Measurements from ENCODE around the gene RIPK4. TPM values are rescaled to one million over a fixed set of nuclear protein-coding genes. Genes with fewer than 3 reads are reported as not detected.

Gene RIPK4
- total RNA-seq, 4 donors from 2014 or later = 0.91 to 1.7 (median 1.1) TPM

DNA sequence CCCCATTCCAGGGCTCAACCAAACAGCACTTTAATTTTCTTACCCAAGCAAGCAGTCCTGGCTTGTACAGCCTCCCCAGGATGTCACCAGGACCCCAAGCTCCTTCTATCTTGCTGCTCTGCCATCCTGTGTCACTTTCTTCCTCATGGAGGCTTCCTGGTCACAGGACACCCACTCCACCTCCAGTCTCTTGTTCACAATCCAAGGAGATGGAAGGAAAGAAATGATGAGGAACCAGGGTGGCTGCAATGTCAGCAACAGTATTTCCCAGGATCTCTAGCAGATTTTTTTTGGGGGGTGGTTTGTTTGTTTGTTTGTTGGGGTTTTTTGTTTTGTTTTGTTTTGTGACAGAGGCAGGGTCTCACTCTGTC, 58.9 kb downstream of the RIPK4 start:
- Histone ChIP-seq H3K36me3 (no peaks in the 10 kb centered on the region), H3K27ac (replicated peaks in 1 of 4) (no peak overlapping the region), H3K4me1 (no peaks in the 10 kb centered on the region), H3K27me3 (peaks cover 0 to 83% (median 2%) of the 10 kb centered on the region in 4 donors), H3K4me3 (no peak overlapping the region), H3K9me3 (no peaks in the 10 kb centered on the region)
- TF ChIP-seq POLR2A (IDR thresholded peaks at IDR 0.05; ENCODE audit: low read depth) (no peak), POLR2AphosphoS5 (IDR thresholded peaks at IDR 0.05) (no peak), EP300 (IDR thresholded peaks at IDR 0.05) (no peak)
- TF ChIP-seq, protein P1, sequence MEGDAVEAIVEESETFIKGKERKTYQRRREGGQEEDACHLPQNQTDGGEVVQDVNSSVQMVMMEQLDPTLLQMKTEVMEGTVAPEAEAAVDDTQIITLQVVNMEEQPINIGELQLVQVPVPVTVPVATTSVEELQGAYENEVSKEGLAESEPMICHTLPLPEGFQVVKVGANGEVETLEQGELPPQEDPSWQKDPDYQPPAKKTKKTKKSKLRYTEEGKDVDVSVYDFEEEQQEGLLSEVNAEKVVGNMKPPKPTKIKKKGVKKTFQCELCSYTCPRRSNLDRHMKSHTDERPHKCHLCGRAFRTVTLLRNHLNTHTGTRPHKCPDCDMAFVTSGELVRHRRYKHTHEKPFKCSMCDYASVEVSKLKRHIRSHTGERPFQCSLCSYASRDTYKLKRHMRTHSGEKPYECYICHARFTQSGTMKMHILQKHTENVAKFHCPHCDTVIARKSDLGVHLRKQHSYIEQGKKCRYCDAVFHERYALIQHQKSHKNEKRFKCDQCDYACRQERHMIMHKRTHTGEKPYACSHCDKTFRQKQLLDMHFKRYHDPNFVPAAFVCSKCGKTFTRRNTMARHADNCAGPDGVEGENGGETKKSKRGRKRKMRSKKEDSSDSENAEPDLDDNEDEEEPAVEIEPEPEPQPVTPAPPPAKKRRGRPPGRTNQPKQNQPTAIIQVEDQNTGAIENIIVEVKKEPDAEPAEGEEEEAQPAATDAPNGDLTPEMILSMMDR (IDR thresholded peaks at IDR 0.05) = no peak
- intact Hi-C loops (cut with DNase I) = no loop called here
- DNase-seq (ENCODE audit: extremely low spot score) = no peak

DNA sequence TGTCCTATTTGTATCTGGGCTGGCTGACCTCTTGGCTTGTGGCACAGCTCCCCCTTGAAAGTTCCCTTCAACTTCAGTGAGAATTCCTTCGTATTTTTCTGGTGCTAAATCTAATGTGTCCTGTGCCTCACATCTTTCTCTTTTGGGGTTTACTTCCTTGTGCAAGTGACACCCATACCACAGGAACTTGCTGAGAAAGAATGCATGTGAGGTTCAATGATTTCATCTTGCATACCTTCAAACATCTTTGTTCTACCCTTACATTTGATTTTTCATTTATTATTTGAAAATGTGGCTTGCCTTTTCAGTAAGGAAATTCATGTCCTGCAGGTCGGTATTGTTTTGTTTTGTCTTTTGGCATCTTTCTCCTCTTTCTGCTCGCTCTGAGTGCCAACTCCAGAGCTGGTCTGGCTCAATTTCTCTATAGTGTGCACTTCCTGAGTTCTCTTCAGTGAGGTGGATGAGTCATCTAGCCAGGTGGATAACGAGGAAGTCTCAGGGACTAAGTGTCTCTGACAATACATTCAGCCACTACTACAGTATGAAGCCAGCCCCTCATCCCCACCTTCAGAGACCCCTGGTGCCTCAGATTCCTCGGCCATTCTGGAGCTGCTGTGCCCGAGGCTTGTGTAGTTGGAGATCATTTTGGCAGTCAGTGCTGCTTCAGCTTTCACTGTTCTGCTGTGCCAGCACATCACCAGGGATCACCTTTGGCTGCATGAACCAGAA, 59.5 kb downstream of the RIPK4 start:
- TF ChIP-seq EP300 (IDR thresholded peaks at IDR 0.05) = no peak
- TF ChIP-seq, protein P1 (IDR thresholded peaks at IDR 0.05) = no peak
- no peak for TF ChIP-seq POLR2A (IDR thresholded peaks at IDR 0.05; ENCODE audit: low read depth)
- H3K9me3 ChIP-seq = no peaks in the 10 kb centered on the region
- 51% methylated on average over 5 of the region's 6 CpGs for WGBS
- no peaks in the 10 kb centered on the region for H3K36me3 ChIP-seq
- H3K27me3 ChIP-seq = peaks cover 0 to 79% (median 2%) of the 10 kb centered on the region in 4 donors
- no peaks in the 10 kb centered on the region for H3K4me1 ChIP-seq
- H3K27ac ChIP-seq (replicated peaks in 1 of 4) = no peak overlapping the region
- no peak for DNase-seq (ENCODE audit: extremely low spot score)
- H3K4me3 ChIP-seq = no peak overlapping the region
- intact Hi-C loops (cut with DNase I) = no loop called here

DNA sequence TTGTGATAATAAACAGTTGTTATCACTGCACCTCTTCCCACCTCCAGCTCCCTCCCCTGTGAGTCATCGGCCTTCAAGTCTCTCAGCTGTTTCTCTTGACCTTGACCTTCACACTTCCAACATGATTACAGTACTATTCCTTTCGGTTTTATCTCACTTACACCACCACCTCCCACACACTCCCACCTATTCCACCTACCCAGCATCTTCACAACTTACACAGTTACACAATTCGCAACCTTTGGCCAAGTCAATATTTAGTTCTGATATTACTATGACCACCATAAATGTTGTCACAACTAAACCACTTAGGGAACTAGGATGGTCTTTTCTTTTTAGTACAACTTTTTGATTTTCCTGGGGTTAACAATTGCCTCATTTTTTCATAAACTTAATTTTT, 60.2 kb downstream of the RIPK4 start:
- no peaks in the 10 kb centered on the region for H3K4me1 ChIP-seq
- no peaks in the 10 kb centered on the region for H3K36me3 ChIP-seq
- intact Hi-C loops (cut with DNase I) = no loop called here
- DNase-seq (ENCODE audit: extremely low spot score) = no peak
- 56% methylated on average over 3 of the region's 3 CpGs for WGBS
- H3K4me3 ChIP-seq = no peak overlapping the region
- H3K9me3 ChIP-seq = no peaks in the 10 kb centered on the region
- H3K27ac ChIP-seq (replicated peaks in 1 of 4) = no peak overlapping the region
- no peak for TF ChIP-seq POLR2A (IDR thresholded peaks at IDR 0.05; ENCODE audit: low read depth)
- TF ChIP-seq EP300 (IDR thresholded peaks at IDR 0.05) = no peak
- no peak for TF ChIP-seq POLR2AphosphoS5 (IDR thresholded peaks at IDR 0.05)
- TF ChIP-seq, protein P1 (IDR thresholded peaks at IDR 0.05) = no peak
- peaks cover 0 to 74% (median under 1%) of the 10 kb centered on the region in 4 donors for H3K27me3 ChIP-seq

DNA sequence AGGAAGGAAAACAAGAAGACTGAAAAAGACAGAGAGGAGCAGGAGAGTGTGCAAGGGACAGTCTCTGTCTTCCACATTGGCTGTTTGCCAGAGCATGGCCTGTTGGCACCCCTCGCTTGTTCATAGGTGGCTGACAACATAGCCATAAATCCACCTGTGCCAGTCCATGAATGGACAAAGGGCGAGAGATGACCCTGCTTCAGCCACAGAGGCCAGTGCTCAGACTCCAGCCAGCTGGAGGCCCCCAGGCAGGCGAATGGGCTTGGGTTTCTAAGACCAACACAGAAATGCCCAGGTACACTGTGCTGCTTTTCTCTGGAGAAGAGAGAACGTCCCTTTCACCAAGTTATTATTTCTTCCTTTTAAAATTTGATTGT, 60.6 kb downstream of the RIPK4 start:
- H3K9me3 ChIP-seq = no peaks in the 10 kb centered on the region
- H3K27me3 ChIP-seq = peaks cover 0 to 74% (median 0%) of the 10 kb centered on the region in 4 donors
- no peaks in the 10 kb centered on the region for H3K4me1 ChIP-seq
- no peak for TF ChIP-seq POLR2AphosphoS5 (IDR thresholded peaks at IDR 0.05)
- TF ChIP-seq, protein P1 (IDR thresholded peaks at IDR 0.05) = no peak
- TF ChIP-seq EP300 (IDR thresholded peaks at IDR 0.05) = no peak
- TF ChIP-seq POLR2A (IDR thresholded peaks at IDR 0.05; ENCODE audit: low read depth) = no peak
- DNase-seq (ENCODE audit: extremely low spot score) = no peak
- WGBS = 70% methylated on average over 4 of the region's 4 CpGs
- intact Hi-C loops (cut with DNase I) = no loop called here
- no peak overlapping the region for H3K27ac ChIP-seq (replicated peaks in 1 of 4)
- no peaks in the 10 kb centered on the region for H3K36me3 ChIP-seq
- H3K4me3 ChIP-seq = no peak overlapping the region

Measured in esophagus muscularis mucosa (tissue), 4 donors.